Left lung (tissue), 10 donors: ENCODE measurements around the gene HEXB. TPM values are rescaled to one million over a fixed set of nuclear protein-coding genes. Genes with fewer than 3 reads are reported as not detected.

Experiments used
- ATAC-seq: fragments of 200-7000 bp; cut with Tn5 transposase; one replicate; pipeline ENCODE4 v1.9.1; 2020; ENCODE audit warnings: moderate library complexity
- DNase-seq, 4 donors: peaks; one replicate each; pipeline ENCODE4 v3.0.0-alpha.2; 2013 to 2020
- H3K27ac ChIP-seq, 2 donors: fragments of 200-600 bp; sonication (generic) in 1 of 2; one replicate each; pipeline versions ENCODE4 v1.5.0 to v1.8.0; 2020 to 2021
- H3K27me3 ChIP-seq, 2 donors: fragments of 200-600 bp; sonication (generic) in 1 of 2; one replicate each; pipeline versions ENCODE4 v1.5.0 to v1.8.0; 2020 to 2021
- H3K36me3 ChIP-seq, 2 donors: fragments of 200-600 bp; sonication (generic) in 1 of 2; one replicate each; pipeline versions ENCODE4 v1.5.0 to v1.8.0; 2020 to 2021
- H3K4me1 ChIP-seq, 2 donors: fragments of 200-600 bp; one replicate each; pipeline ENCODE4 v1.8.0; 2021
- H3K4me3 ChIP-seq, 2 donors: fragments of 200-600 bp; sonication (generic) in 1 of 2; one replicate each; pipeline versions ENCODE4 v1.5.0 to v1.8.0; 2020 to 2021; ENCODE audit warnings: mild to moderate bottlenecking in 1 of 2
- H3K9me3 ChIP-seq, 2 donors: fragments of 200-600 bp; sonication (generic) in 1 of 2; one replicate each; pipeline versions ENCODE4 v1.5.0 to v1.8.0; 2020 to 2021
- CTCF ChIP-seq, 2 donors: fragments of 200-600 bp; sonication (generic) in 1 of 2; IDR thresholded peaks; one replicate each; pipeline versions ENCODE4 v1.5.0 to v1.8.0; 2021; ENCODE audit warnings: antibody characterized with exemption in 2 of 2
- intact Hi-C, 2 donors: fragments of 100-400 bp; cut with DNase I; formaldehyde crosslinking; loops; one replicate each; pipeline versions ENCODE4 v1.11.2 to v1.14.2; 2022
- polyA plus RNA-seq, 6 donors: library from polyadenylated mRNA; unstranded; fragments of 120-200 nt; gene quantifications; one replicate each; pipeline ENCODE4 v1.2.1, GENCODE V29; 2013; ENCODE audit not compliant: insufficient read length in 6 of 6
- total RNA-seq, 2 donors: library from RNA; stranded (reverse); fragmentation: NEBNext Ultra II Directional; extraction: Animal tissue kit (Norgen Biotek cat#: 25700); gene quantifications; one replicate each; pipeline ENCODE4 v1.2.1, GENCODE V29; 2021
- donor health status: DM: no; HTN: yes; CAD: no.
- donor health status: DM: no; HTN: no; CAD: no.

The HEXB gene
- total and polyA plus RNA-seq, 8 donors: 54.6 to 215 (median 66.4) TPM

- ATAC-seq: no peak
- DNase-seq: no peak
- H3K4me3 ChIP-seq: no peak overlapping the region
- H3K4me1 ChIP-seq: peaks cover 10 to 17% of the 10 kb centered on the region in 2 donors
- peaks cover 0 to 54% of the 10 kb centered on the region in 2 donors for H3K36me3 ChIP-seq
- no peak overlapping the region for H3K27ac ChIP-seq
- intact Hi-C loops: no loop called here
- no peaks in the 10 kb centered on the region for H3K27me3 ChIP-seq
- H3K9me3 ChIP-seq: no peaks in the 10 kb centered on the region
- no peak for TF ChIP-seq CTCF (IDR thresholded peaks at IDR 0.05)
Observed at GRCh38 chr5:74762599-74762998, 77.6 kb downstream of the HEXB start.

- no peak overlapping the region for H3K4me3 ChIP-seq
- TF ChIP-seq CTCF (IDR thresholded peaks at IDR 0.05): no peak
- peaks cover 17 to 26% of the 10 kb centered on the region in 2 donors for H3K4me1 ChIP-seq
- H3K27ac ChIP-seq: no peak overlapping the region
- no peaks in the 10 kb centered on the region for H3K27me3 ChIP-seq
- no peaks in the 10 kb centered on the region for H3K9me3 ChIP-seq
- intact Hi-C loops: no loop called here
- DNase-seq: no peak
- ATAC-seq: no peak
- peaks cover 0 to 45% of the 10 kb centered on the region in 2 donors for H3K36me3 ChIP-seq
Observed at GRCh38 chr5:74763504-74763903, 78.5 kb downstream of the HEXB start.

DNA sequence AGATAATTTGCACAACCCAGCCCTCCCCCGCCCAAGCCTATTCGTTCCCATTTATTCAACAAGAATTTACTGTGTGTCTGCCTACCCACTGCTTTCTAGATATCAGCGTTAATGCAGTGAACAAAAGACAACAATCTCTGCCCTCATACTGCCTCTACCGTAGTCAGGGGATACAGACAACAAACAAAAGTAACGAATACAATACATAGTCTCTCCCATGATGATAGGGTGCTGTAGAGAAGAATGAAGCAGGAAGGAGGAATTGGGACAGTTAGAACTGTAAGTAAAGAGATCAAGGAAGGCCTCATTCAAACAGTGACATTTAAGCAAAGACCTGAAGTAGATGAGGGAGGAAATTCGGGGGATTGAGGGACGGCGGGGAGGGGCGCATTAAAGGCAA is 80.2 kb downstream of the HEXB start:
- DNase-seq (peak in 1 of 4 donors; percentile 9), ATAC-seq (no peak)
- Histone ChIP-seq H3K4me3 (no peak overlapping the region), H3K27me3 (no peaks in the 10 kb centered on the region), H3K36me3 (peaks cover 0 to 40% of the 10 kb centered on the region in 2 donors), H3K4me1 (peaks cover 17 to 27% of the 10 kb centered on the region in 2 donors), H3K27ac (no peak overlapping the region), H3K9me3 (no peaks in the 10 kb centered on the region)
- TF ChIP-seq CTCF (IDR thresholded peaks at IDR 0.05): no peak
- intact Hi-C loops: no loop called here

DNA sequence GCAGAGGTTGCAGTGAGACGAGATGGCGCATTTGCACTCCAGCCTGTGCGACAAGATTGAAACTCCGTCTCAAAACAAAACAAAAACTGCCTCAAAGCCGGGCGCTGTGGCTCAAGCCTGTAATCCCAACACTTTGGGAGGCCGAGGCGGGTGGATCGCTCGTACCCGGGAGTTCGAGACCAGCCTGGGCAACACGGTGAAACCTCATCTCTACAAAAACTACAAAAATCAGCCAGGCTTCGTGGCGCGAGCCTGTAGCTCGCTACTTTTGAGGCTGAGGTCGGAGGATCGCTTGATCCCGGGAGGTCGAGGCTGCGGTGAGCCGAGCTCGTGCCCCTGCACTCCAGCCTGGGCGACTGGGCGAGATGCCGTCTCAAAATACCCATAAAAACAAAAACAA is 80.9 kb downstream of the HEXB start:
- no peaks in the 10 kb centered on the region for H3K27me3 ChIP-seq
- H3K4me3 ChIP-seq: peak overlapping the region; percentile 94 to 95
- ATAC-seq (no peak), DNase-seq (peak in 1 of 4 donors; percentile 59)
- H3K36me3 ChIP-seq: peaks cover 0 to 41% of the 10 kb centered on the region in 2 donors
- TF ChIP-seq CTCF (IDR thresholded peaks at IDR 0.05): no peak
- intact Hi-C loops: no loop called here
- peak overlapping the region in 1 of 2 donors; percentile 86 for H3K27ac ChIP-seq
- no peaks in the 10 kb centered on the region for H3K9me3 ChIP-seq
- peaks cover 17 to 27% of the 10 kb centered on the region in 2 donors for H3K4me1 ChIP-seq

DNA sequence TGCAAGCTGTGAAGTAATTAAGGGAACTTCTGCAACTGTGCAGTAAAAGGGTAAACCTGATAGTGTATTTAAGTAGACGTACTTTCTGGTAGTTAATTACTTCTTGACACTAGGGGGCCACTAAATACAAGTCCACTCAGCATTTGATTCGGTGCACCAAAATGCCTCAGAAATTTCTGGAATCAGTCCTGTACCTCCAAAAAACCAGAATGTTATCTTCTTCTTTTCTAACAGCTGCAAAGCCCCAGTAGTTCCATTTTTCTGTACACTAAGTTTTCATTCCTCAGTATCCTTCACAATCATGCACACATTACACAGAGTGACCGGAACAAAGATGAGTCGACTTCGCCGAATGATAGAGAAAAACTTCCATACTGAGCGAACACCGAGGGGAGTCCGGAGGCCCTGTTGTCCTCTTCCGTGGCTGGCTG is 81.4 kb downstream of the HEXB start:
- Histone ChIP-seq H3K4me1 (peaks cover 17 to 27% of the 10 kb centered on the region in 2 donors), H3K36me3 (peaks cover 0 to 43% of the 10 kb centered on the region in 2 donors), H3K27me3 (no peaks in the 10 kb centered on the region), H3K9me3 (no peaks in the 10 kb centered on the region), H3K27ac (peak overlapping the region; percentile 75 to 86), H3K4me3 (peak overlapping the region; percentile 94 to 95)
- DNase-seq (peak in 1 of 4 donors; percentile 45), ATAC-seq (peak; percentile 81)
- intact Hi-C loops: no loop called here
- TF ChIP-seq CTCF (IDR thresholded peaks at IDR 0.05): peak; percentile 34 to 41
